Measurements from ENCODE around the gene OSBP2.
A peak's percentile ranks its signal among the peaks of the same experiment; 100 is the strongest.

The OSBP2 gene

DNA sequence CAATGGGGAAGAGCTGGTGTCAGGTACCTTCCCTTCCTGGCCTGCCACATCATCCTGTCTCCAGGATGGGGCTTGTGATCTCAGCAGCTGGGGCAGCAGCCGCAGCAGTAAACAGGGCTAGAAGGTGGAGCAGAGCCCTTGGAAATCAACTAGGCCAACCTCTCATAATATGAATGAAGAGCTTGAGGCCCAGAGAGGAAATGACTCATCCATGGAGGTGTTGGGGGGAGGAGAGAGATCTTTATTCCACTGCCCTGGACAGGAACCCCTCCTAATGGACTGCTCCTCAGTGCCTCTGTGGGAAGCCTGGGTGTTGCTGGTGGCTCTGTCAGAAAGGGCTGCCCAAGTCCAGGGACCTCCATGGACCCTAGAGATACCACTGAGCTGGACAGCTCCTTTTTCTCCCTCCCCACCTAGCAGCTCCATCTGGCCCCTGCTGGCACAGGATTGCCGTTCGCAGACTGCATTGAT is 111.8 kb downstream of the OSBP2 start:
- TF ChIP-seq CTCF (IDR thresholded peaks at IDR 0.05), result no peak

GRCh38 chr22:30809086-30809485 is 114.4 kb downstream of the OSBP2 start:
- DNase-seq (ENCODE audit: low spot score), result no peak
- Histone ChIP-seq H3K4me3 (no peak overlapping the region), H3K27ac (no peak overlapping the region)
- TF ChIP-seq CTCF (IDR thresholded peaks at IDR 0.05), result no peak

More for the DNA sequence above, 111.8 kb downstream of the OSBP2 start:
- no peak for DNase-seq (ENCODE audit: low spot score)
- Histone ChIP-seq H3K27ac (no peak overlapping the region), H3K4me3 (no peak overlapping the region)

DNA sequence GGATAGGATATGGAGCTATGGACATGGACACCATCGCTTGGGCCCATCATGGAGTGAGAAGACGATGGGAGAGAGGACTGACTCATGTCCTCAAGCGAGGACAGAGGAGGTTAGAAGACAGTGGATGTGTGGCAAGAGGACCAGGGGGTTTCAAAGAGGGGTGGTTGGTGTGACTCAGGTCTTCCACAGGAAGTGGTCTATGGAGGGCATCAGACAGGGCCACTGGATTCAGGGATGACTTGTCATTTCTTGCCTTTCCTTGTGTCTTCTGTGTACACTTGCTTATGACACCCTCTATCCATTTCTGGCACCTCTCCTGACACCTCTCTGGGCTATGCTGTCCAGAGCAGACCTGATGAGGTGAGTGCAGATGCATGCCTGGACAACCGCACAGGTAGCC is 115.4 kb downstream of the OSBP2 start:
- no peak for DNase-seq (ENCODE audit: low spot score)
- H3K27ac ChIP-seq, result no peak overlapping the region
- no peak for TF ChIP-seq CTCF (IDR thresholded peaks at IDR 0.05)
- H3K4me3 ChIP-seq, result no peak overlapping the region

DNA sequence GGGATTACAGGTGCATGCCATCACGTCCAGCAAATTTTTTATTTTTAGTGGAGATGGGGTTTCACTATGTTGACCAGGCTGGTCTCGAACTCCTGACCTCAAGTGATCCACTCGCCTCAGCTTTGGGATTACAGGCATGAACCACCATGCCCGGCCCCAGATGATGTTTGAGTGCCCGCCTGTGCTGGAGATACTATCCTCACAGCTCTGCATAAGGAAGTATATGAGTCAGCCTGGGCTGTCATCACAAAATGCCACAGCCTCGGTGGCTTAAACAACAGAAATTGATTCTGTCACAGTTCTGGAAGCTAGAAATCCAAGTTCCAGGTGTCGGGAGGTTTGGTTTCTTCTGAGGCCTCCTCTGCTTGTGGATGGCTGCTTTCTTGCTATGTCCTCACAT is 119.3 kb downstream of the OSBP2 start:
- no peak for DNase-seq (ENCODE audit: low spot score)
- no peak overlapping the region for H3K4me3 ChIP-seq
- no peak for TF ChIP-seq CTCF (IDR thresholded peaks at IDR 0.05)
- H3K27ac ChIP-seq, result no peak overlapping the region

DNA sequence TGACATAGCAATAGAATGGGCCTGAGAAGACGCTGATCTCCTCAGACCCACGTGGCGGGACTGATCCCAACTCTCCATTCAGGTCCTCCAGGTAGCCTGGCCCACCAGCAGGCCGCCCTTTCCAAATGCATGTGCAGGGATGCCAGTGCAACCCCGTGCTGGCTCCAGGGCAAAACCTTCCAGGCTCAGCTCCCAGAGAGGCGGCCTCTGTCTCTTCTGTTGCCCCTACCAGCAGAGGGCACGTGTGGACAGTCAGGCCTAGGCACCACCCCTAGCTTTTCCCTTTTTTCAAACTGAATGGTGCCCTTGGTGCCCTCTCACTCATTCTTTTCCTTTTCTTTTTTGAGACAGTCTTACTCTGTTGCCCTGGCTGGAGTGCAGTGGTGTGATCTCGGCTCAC is 121.7 kb downstream of the OSBP2 start:
- Histone ChIP-seq H3K4me3 (no peak overlapping the region), H3K27ac (no peak overlapping the region)
- TF ChIP-seq CTCF (IDR thresholded peaks at IDR 0.05), result no peak
- DNase-seq (ENCODE audit: low spot score), result no peak

DNA sequence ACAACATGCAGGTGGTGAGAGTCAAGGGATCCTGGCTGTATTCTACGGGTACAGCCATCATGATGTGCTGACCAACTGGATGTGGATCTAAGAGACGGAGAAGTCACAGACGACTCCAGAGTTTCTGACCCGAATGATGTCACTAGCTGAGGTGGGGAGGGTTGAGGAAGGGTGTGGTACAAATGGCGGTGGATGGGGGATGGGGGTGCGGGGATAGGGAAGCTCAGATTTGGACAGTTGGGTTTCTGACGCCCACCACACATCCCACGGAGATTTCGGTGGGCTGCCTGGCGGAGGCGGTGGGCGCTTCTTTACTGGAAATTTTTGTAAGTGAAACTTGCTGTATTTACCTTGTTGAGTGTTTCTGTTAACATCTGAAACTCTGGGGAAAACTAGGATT is 126.7 kb downstream of the OSBP2 start:
- peak; percentile 8 for DNase-seq (ENCODE audit: low spot score)
- Histone ChIP-seq H3K4me3 (no peak overlapping the region), H3K27ac (no peak overlapping the region)
- TF ChIP-seq CTCF (IDR thresholded peaks at IDR 0.05), result no peak

GRCh38 chr22:30821863-30822215 is 127.2 kb downstream of the OSBP2 start:
- peak; percentile 40 for DNase-seq (ENCODE audit: low spot score)
- no peak overlapping the region for H3K27ac ChIP-seq
- TF ChIP-seq CTCF (IDR thresholded peaks at IDR 0.05), result no peak
- H3K4me3 ChIP-seq, result peak overlapping the region; percentile 64
